Keratinocyte (primary cell): ENCODE data around the gene VWDE. TPM values are rescaled to one million over a fixed set of nuclear protein-coding genes. Genes with fewer than 3 reads are reported as not detected.

Experiments
- DNase-seq: peaks from one replicate; pipeline ENCODE4 v3.0.0-alpha.2; 2011; ENCODE audit warnings: low read depth, missing footprints, low spot score
- FAIRE-seq: peaks from 2 replicates; lab custom pipeline; 2011; peaks lifted over from hg19 to GRCh38; lab: Jason Lieb, UNC
- H2AFZ ChIP-seq: 2 replicates; pipeline ENCODE4 v1.6.0; 2012; ENCODE audit warnings: low read length, control low read depth, inconsistent platforms; ENCODE audit not compliant: control insufficient read depth
- H3K27ac ChIP-seq: 2 replicates; pipeline ENCODE4 v1.5.1; 2011; ENCODE audit warnings: low read length; ENCODE audit not compliant: control insufficient read depth, insufficient read depth
- H3K27me3 ChIP-seq: 3 replicates; pipeline ENCODE4 v1.6.0; 2011; ENCODE audit warnings: low read length; ENCODE audit not compliant: control insufficient read depth, insufficient read depth; ENCODE audit errors: extremely low read depth
- H3K36me3 ChIP-seq, 2 experiments: 2 replicates in 1 of 2; 3 replicates in 1 of 2; pipeline ENCODE4 v1.5.1; 2011; ENCODE audit warnings: low read length in 2 of 2, mild to moderate bottlenecking in 1 of 2; ENCODE audit not compliant: control insufficient read depth in 2 of 2, insufficient read depth in 2 of 2; ENCODE audit errors: extremely low read depth in 1 of 2
- H3K4me1 ChIP-seq: 3 replicates; pipeline ENCODE4 v1.5.1; 2011; ENCODE audit warnings: low read length; ENCODE audit not compliant: control insufficient read depth, insufficient read depth; ENCODE audit errors: extremely low read depth
- H3K4me2 ChIP-seq: 3 replicates; pipeline ENCODE4 v1.6.0; 2011; ENCODE audit warnings: low read depth, low read length; ENCODE audit not compliant: control insufficient read depth, insufficient read depth; ENCODE audit errors: extremely low read depth
- H3K4me3 ChIP-seq, 3 experiments: fragments of 200-600 bp in 1 of 3; sonication (generic) in 1 of 3; 2 replicates in 2 of 3; 3 replicates in 1 of 3; pipeline ENCODE4 v1.5.1; 2011 to 2016; ENCODE audit warnings: low read length in 3 of 3, mild to moderate bottlenecking in 3 of 3, control low read depth in 2 of 3, inconsistent platforms in 1 of 3, low read depth in 1 of 3, mixed read lengths in 1 of 3, mixed run types in 1 of 3, moderate library complexity in 1 of 3; ENCODE audit not compliant: control insufficient read depth in 2 of 3, insufficient read depth in 2 of 3; ENCODE audit errors: extremely low read depth in 1 of 3
- H3K79me2 ChIP-seq: 2 replicates; pipeline ENCODE4 v1.6.0; 2012; ENCODE audit warnings: low read length; ENCODE audit not compliant: control insufficient read depth, insufficient read depth
- H3K9ac ChIP-seq: 3 replicates; pipeline ENCODE4 v1.6.0; 2011; ENCODE audit warnings: low read length; ENCODE audit not compliant: control insufficient read depth, insufficient read depth; ENCODE audit errors: extremely low read depth
- H3K9me1 ChIP-seq: 3 replicates; pipeline ENCODE4 v1.6.0; 2011; ENCODE audit warnings: low read length; ENCODE audit not compliant: control insufficient read depth, insufficient read depth; ENCODE audit errors: extremely low read depth
- H3K9me3 ChIP-seq: 2 replicates; pipeline ENCODE4 v1.5.1; 2012; ENCODE audit warnings: low read depth, low read length; ENCODE audit not compliant: control insufficient read depth
- H4K20me1 ChIP-seq: 3 replicates; pipeline ENCODE4 v1.6.0; 2011; ENCODE audit warnings: low read length; ENCODE audit not compliant: control insufficient read depth, insufficient read depth; ENCODE audit errors: extremely low read depth
- CTCF ChIP-seq, 3 experiments: IDR thresholded peaks in 1 of 3; conservative IDR thresholded peaks in 1 of 3; optimal IDR thresholded peaks in 1 of 3; 2 replicates in 2 of 3; 3 replicates in 1 of 3; pipeline versions ENCODE3 to v1.5.1; 2011; ENCODE audit warnings: low read length in 3 of 3, mild to moderate bottlenecking in 3 of 3, moderate library complexity in 2 of 3, control low read depth in 1 of 3, inconsistent platforms in 1 of 3; ENCODE audit not compliant: insufficient read depth in 2 of 3; ENCODE audit errors: extremely low read depth in 1 of 3
- EZH2 ChIP-seq: IDR thresholded peaks from one replicate; pipeline ENCODE4 v1.6.1; 2012; ENCODE audit warnings: inconsistent platforms, mild to moderate bottlenecking, low read length, moderate library complexity
- dilution Hi-C: fragments of 300-500 bp; cut with MboI; formaldehyde crosslinking; loops from one replicate; pipeline ENCODE4 v1.7.0; 2020; ENCODE audit warnings: low sequenced_read_pairs; ENCODE audit not compliant: extremely low pct_ligation_motif_present
- polyA plus RNA-seq, 5 experiments: library from polyadenylated mRNA; depleted of rRNA in 3 of 5; stranded (reverse) in 3 of 5; stranded (forward) in 1 of 5; unstranded in 1 of 5; fragments of >200 nt; gene quantifications; 1 replicate in 1 of 5; 2 replicates in 3 of 5; 3 replicates in 1 of 5; pipeline versions ENCODE4 v1.2.1 to v1.2.3, GENCODE V29; 2011 to 2012; ENCODE audit warnings: missing spikeins in 2 of 5, low read depth in 1 of 5, low replicate concordance in 1 of 5

The VWDE gene
- polyA plus RNA-seq, 1 donor (not counting 4 experiments of a cell fraction or from before 2014, with no cell fraction given) = 0.01 TPM

GRCh38 chr7:12305502-12305901, 98.2 kb downstream of the VWDE start:
- Histone ChIP-seq H3K4me2 (no peak overlapping the region), H2AFZ (no peak overlapping the region), H3K4me1 (peaks cover 13% of the 10 kb centered on the region), H3K9ac (no peak overlapping the region), H3K9me1 (no peaks in the 10 kb centered on the region), H3K27me3 (no peaks in the 10 kb centered on the region), H3K36me3 (no peaks in the 10 kb centered on the region), H3K79me2 (no peaks in the 10 kb centered on the region), H4K20me1 (no peaks in the 10 kb centered on the region), H3K9me3 (no peaks in the 10 kb centered on the region), H3K4me3 (no peak overlapping the region), H3K27ac (no peak overlapping the region)
- dilution Hi-C loops = no loop called here
- no peak for TF ChIP-seq CTCF (optimal IDR thresholded peaks at IDR 0.05 in 1 of 3, IDR thresholded peaks at IDR 0.05 in 1 of 3, conservative IDR thresholded peaks at IDR 0.05 in 1 of 3; ENCODE audit: extremely low read depth in 1 of 3, insufficient read depth in 2 of 3, low read length in 3 of 3)
- TF ChIP-seq EZH2 = no peak
- DNase-seq = no peak
- FAIRE-seq = no peak

- no peak overlapping the region for H3K9ac ChIP-seq
- peak overlapping the region; percentile 50 for H3K4me2 ChIP-seq
- dilution Hi-C loops = no loop called here
- no peaks in the 10 kb centered on the region for H3K9me1 ChIP-seq
- no peaks in the 10 kb centered on the region for H3K36me3 ChIP-seq
- no peak overlapping the region for H2AFZ ChIP-seq
- H3K79me2 ChIP-seq = no peaks in the 10 kb centered on the region
- no peak for TF ChIP-seq CTCF (optimal IDR thresholded peaks at IDR 0.05 in 1 of 3, IDR thresholded peaks at IDR 0.05 in 1 of 3, conservative IDR thresholded peaks at IDR 0.05 in 1 of 3; ENCODE audit: extremely low read depth in 1 of 3, insufficient read depth in 2 of 3, low read length in 3 of 3)
- H3K9me3 ChIP-seq = no peaks in the 10 kb centered on the region
- no peak for FAIRE-seq
- H3K27ac ChIP-seq = no peak overlapping the region
- H3K4me3 ChIP-seq = no peak overlapping the region
- peaks cover 13% of the 10 kb centered on the region for H3K4me1 ChIP-seq
- DNase-seq = no peak
- no peaks in the 10 kb centered on the region for H3K27me3 ChIP-seq
- no peaks in the 10 kb centered on the region for H4K20me1 ChIP-seq
These were observed 100.2 kb downstream of the VWDE start for GRCh38 chr7:12303495-12303894.
